Glutamatergic neuron (in vitro differentiated cells): Measurements from ENCODE around the gene NECTIN1. TPM values are rescaled to one million over a fixed set of nuclear protein-coding genes. Genes with fewer than 3 reads are reported as not detected.

ENCODE experiments used
- DNase-seq: peaks from one replicate; pipeline ENCODE4 v3.0.0; 2022
- H3K27ac Mint-ChIP-seq: one replicate; pipeline ENCODE4 v1.8.0; 2020; ENCODE audit warnings: mild to moderate bottlenecking, mixed read lengths, inconsistent platforms; ENCODE audit not compliant: unreplicated experiment
- H3K27me3 Mint-ChIP-seq: one replicate; pipeline ENCODE4 v1.8.0; 2020; ENCODE audit warnings: mild to moderate bottlenecking, moderate library complexity, mixed read lengths, inconsistent platforms; ENCODE audit not compliant: unreplicated experiment
- H3K36me3 Mint-ChIP-seq: one replicate; pipeline ENCODE4 v1.8.0; 2020; ENCODE audit warnings: mild to moderate bottlenecking, mixed read lengths, inconsistent platforms; ENCODE audit not compliant: unreplicated experiment
- H3K4me1 Mint-ChIP-seq: one replicate; pipeline ENCODE4 v1.8.0; 2020; ENCODE audit warnings: mild to moderate bottlenecking, low read depth, mixed read lengths, inconsistent platforms; ENCODE audit not compliant: unreplicated experiment
- H3K4me3 Mint-ChIP-seq: one replicate; pipeline ENCODE4 v1.8.0; 2020; ENCODE audit warnings: mild to moderate bottlenecking, mixed read lengths, inconsistent platforms; ENCODE audit not compliant: unreplicated experiment
- H3K9me3 Mint-ChIP-seq: one replicate; pipeline ENCODE4 v1.8.0; 2020; ENCODE audit warnings: mild to moderate bottlenecking, moderate library complexity, mixed read lengths, inconsistent platforms; ENCODE audit not compliant: unreplicated experiment
- CTCF ChIP-seq: fragments of 200-600 bp; sonication (generic); IDR thresholded peaks from one replicate; pipeline ENCODE4 v1.5.0; 2021; ENCODE audit not compliant: partially characterized antibody, unreplicated experiment
- total RNA-seq: library from RNA; stranded (reverse); fragmentation: NEBNext Ultra II Directional; extraction: Animal tissue kit (Norgen Biotek cat#: 25700); gene quantifications from one replicate; pipeline ENCODE4 v1.2.1, GENCODE V29; 2021; ENCODE audit not compliant: unreplicated experiment

Gene NECTIN1
- total RNA-seq, 1 donor from 2014 or later = 26.0 TPM

DNA sequence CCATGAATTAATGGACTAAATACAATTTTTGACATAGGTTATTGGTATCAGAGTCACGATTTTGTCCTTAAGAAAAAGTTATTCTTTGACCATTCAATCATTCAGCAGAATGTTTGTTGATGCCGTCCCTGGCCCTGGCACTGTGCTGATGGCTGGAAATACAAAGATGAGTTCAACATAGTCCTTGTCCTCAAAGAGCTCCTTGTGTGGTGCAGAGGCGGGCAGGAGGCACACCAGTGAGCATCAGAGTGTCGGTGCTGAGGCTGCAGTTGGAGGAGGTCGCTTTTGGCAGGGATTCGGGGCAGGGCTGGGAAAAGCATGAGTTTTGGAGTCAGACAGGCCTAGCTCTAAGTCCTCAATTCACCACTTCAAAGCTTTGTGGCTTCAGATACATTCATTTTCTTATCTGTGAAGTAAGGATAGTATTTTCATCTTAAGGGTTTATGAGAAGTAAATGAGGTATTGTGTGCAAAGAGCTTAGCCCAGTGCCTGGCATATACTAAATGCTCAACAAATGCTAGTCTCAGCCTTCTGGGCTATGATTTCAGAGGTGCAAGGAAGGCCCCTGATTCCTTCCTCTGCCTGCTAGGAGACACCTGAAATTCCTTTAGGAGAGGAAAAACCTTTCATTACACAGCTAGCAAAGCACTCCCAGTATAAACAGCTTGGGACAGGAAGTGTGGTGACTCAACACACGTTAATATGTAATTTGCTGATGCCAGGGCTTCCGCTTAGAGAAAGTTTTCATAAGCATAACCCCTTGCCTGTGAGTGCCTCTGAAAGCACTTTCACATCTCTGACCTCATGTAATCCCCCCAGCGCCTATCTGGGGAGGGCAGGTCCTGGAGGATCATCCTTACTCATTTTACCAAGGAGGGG is 113.8 kb downstream of the NECTIN1 start:
- Mint-ChIP-seq H3K27me3 (peaks cover 7% of the 10 kb centered on the region), H3K9me3 (peaks cover 1% of the 10 kb centered on the region), H3K4me1 (peaks cover 8% of the 10 kb centered on the region), H3K4me3 (no peak overlapping the region), H3K36me3 (no peaks in the 10 kb centered on the region), H3K27ac (no peak overlapping the region)
- no peak for DNase-seq
- no peak for TF ChIP-seq CTCF

- peaks cover 7% of the 10 kb centered on the region for H3K27me3 Mint-ChIP-seq
- no peaks in the 10 kb centered on the region for H3K36me3 Mint-ChIP-seq
- H3K9me3 Mint-ChIP-seq = peaks cover 1% of the 10 kb centered on the region
- DNase-seq = no peak
- H3K4me3 Mint-ChIP-seq = no peak overlapping the region
- TF ChIP-seq CTCF = no peak
- H3K4me1 Mint-ChIP-seq = peaks cover 8% of the 10 kb centered on the region
- H3K27ac Mint-ChIP-seq = no peak overlapping the region
These were observed 114.6 kb downstream of the NECTIN1 start for GRCh38 chr11:119614222-119615002.

DNA sequence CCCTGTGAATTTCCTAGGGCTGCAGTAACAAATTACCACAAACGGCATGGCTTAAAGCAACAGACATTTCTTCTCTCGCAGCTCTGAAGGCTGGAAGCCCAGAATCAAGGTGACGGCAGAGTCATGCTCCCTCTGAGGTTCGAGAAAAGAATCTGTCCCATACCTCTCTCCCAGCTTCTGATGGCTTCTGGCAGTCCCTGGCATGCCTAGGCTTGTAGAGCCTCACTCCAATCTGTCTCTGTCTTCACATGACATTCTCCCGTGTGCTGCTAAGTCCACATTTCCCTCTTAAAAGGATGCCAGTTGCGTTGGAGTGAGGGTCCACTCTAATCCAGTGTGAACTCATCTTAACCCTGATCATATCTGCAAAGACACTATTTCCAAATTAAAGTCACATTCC is 116.2 kb downstream of the NECTIN1 start:
- H3K4me3 Mint-ChIP-seq = no peak overlapping the region
- H3K27ac Mint-ChIP-seq = no peak overlapping the region
- no peak for TF ChIP-seq CTCF
- H3K9me3 Mint-ChIP-seq = peaks cover 1% of the 10 kb centered on the region
- H3K4me1 Mint-ChIP-seq = peaks cover 8% of the 10 kb centered on the region
- peaks cover 6% of the 10 kb centered on the region for H3K27me3 Mint-ChIP-seq
- H3K36me3 Mint-ChIP-seq = no peaks in the 10 kb centered on the region
- no peak for DNase-seq

- Mint-ChIP-seq H3K4me3 (no peak overlapping the region), H3K4me1 (peaks cover 8% of the 10 kb centered on the region), H3K27me3 (peaks cover 6% of the 10 kb centered on the region), H3K9me3 (peaks cover 4% of the 10 kb centered on the region), H3K27ac (no peak overlapping the region), H3K36me3 (no peaks in the 10 kb centered on the region)
- no peak for DNase-seq
- no peak for TF ChIP-seq CTCF
These were observed 118.1 kb downstream of the NECTIN1 start for GRCh38 chr11:119610836-119611426.
